HG03571 (cell line): ENCODE results near the gene CDH20.

Source experiments
- ATAC-seq: cut with Tn5 transposase; IDR thresholded peaks from one replicate; pipeline ENCODE4 v1.9.1; 2021; ENCODE audit not compliant: unreplicated experiment

CDH20 gene

DNA sequence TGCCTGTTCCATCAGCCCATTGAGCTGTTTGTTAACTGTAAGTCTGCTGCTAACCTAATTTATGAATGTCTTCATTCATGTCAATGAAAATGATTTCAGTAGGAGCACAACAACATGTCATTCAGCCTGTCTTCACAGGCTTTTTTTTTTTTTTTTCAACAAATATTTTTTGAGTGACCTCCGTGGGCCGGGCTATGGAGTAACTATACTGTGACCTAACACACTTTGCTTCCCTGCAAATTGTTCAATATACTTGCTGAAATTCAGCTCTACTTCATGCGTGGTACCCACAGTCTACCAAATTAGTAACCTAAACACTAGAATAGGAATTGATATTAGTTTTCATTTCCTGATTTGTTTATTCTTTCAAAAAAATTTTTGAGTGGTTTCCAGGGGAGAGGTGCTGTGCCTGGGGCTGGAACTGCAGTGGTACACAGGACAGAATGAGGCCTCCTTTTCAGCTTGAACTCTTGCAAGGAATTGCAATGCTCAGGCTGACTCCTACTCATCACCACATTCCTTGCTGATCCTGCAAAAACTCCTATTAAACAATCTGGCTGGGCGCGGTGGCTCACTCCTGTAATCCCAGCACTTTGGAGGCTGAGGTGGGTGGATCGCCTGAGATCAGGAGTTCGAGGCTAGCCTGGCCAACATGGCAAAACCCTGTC lies 87.1 kb downstream of the CDH20 start:
- ATAC-seq, result no peak

DNA sequence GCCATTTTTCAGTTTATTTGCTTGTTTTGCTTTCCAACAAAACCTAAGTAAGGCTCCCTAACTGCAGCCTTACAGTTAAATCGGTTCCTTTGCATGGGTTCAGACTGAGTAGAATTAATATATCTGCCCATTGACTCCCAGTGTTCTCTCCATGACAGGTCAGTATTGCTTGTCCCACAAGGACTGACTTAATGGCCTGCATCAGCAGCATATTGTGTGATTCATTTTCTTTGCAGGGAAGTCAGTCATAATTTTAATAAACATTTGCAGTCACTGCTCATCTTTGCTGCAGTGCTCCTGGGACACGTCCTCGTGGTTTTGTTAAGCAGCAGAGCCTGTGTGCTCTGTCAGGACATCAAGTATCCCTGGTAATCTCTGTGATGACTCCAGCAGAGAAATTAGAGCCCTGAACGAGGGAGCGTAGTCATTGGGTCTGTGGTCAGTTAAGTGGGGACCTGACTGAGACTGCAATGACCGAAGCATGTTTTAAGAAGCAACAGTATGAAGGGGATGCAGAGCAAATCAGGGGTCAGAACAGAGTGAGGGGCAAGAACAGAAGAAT lies 93.3 kb downstream of the CDH20 start:
- ATAC-seq, result no peak

DNA sequence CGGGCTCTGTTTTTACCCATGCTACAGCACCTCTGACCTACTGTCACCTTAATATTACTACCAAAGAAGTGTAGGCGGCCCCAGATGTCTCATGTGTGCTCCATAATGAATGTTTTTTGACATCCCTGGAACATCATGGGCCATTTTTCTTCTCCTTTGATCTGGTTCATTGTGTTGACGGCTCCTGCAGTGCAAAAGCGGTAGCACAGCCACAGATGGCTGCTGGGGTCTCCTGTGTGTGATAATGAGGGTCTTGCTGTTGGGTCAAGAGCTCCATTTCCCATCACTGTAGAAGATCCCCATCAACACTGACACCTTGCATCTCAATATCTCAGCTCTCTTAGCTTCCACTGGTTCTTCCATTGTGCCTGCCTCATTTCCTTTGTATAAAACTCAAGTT lies 95.0 kb downstream of the CDH20 start:
- no peak for ATAC-seq

DNA sequence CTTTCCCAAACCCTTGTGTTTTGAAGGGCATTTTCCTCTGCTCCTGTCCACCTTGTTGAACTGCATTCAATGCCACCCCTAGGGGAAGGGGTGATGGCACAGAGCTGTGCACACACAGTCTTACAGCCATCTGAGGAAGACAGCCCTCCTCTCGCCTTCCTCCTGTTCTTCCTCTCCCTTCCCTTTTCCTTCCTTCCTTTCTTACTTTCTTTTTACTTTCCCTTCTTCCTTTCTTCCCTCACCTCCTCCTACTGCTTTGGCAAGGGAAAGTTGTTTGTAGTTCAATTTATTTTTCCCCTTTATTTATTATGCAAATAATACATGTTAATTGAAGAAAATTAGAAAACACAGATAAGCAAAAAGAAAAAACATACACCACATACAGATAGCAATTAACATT lies 99.4 kb downstream of the CDH20 start:
- ATAC-seq, result no peak

DNA sequence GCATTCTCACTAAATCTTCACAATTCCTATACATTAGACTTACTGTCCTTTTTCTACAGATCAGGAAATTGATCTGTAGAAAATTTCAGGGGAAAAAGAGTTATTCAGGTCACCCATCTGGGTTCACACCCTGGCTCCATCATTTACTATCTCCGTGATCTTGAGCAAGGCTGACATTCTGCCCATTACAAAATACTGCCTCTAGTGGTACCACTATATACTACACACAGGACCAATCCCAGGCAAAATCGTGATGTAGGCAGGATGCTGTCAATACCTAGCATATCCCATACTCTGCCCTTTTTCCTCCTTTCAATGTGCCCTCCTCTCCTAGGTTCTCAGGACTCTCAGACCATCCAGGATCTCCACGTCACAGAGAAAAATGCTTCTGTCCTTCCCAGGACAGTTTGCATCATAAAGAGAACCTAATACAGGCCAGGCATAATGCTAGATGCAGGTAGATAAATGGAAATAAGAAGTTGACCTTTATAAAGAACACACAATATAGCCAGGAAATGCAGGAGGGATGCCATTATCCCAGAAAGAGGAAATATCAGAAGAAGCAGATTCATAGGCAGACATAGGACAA lies 101.9 kb downstream of the CDH20 start:
- ATAC-seq, result peak; percentile 78

GRCh38 chr18:61443081-61443725 lies 110.0 kb downstream of the CDH20 start:
- no peak for ATAC-seq

DNA sequence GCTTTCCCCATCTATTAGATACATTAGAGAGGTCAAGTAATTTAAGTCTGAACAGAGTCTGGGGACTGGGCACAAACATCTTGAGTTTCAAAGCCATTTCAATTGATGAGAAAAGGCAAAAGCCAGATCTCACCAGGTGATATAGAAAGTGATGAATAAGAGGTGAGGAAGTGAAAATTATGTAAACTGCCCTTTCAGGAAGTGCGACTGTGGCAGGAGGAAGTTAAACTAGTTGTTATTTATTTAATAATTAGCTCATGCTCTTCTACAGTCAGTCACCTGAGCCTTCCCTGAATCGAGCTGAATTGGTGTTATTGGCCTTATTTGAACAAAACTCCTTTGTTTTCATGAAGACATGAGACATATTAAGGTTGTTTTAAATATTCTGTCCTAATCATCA lies 115.1 kb downstream of the CDH20 start:
- peak; percentile 96 for ATAC-seq

DNA sequence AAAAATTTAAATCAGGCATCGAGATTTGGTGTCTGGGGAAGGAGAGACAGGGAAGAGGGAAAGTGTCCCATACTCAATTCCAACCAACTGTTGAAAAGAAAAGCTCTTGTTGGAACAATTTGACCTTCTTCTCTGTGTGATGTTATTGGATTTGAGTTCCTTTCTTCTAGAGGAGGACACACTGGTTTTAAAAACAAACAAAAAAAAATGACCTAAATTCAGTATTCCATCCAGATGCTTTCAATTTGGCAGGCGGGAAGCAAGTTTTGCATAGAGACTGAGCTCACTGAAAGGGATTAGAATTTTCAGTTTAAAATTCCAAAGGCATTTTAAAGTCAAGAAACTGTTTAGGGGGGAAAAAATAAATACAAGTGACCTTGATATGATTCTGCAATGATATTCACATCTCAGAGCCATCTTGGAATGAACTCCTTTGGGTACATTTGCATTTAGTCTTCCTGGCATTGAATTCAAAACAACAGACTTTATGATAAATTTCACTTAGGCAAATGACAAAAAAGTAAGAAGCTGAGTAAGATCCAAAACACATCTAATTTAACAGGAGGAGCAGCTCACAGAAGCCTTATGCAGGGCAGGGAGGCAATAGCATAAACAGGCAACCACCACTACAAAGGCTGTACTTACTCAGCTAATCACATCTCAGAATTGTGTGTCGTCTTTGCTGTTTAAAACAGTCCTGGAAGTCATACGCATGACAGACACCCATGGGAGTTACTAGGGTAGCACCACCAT lies 126.8 kb downstream of the CDH20 start:
- no peak for ATAC-seq

DNA sequence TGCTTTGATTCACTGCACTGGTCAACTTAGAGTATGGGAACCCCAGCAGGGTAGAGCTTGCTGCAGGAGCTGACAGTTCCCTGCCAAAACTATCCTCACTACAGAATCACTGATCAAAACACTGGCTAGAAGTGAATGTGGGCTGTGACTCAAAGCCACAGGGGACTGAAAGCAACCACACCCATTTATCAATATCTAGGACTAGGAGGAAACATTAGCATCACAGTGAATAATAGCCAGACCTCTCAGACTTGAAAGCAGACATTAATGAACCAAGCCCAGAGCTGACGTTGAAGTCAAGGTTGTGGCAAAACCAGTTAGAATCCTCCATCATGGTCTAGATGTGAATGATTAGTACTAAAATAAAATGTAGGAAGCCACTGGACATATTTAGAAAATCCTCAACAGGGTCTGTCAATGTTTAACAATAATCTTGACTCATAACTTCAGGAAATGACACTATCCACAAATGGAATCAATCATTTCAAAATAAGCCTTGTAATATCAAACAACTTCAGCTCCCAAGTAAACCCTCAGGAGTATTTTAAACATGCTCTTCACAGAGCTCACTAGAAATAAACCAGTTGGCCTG lies 131.4 kb downstream of the CDH20 start:
- no peak for ATAC-seq

- no peak for ATAC-seq
These were observed 133.5 kb downstream of the CDH20 start for GRCh38 chr18:61466736-61467135.

DNA sequence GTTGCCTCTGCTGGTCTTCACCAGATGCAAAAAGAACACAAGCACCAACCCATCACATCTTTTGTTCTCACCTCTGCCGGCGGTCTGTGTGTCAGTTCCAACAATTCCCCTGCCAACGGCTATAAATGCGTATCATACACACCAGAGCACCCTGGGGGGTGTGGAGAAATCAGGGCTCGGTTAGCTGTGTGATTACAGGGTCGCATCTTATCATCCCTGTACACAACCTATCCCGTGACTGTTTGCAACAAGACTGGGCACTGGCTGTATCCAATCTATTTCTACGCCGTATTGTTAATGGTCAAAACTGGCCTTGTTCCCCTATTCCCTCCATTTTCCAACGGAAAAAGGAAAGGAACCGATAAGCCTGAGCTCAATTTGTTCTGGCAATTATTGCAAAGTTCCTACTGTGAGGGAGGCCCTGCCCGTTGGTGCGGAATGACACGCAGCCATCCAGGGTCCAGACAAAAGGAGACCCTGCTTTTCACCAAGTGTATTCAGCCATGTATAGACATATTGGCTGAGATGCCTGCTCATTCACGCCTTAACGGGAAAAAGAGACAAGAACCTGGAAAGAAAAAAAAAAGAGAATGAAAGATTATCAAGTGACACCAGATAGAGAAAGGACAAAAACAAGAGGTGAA lies 136.9 kb downstream of the CDH20 start:
- ATAC-seq, result no peak

DNA sequence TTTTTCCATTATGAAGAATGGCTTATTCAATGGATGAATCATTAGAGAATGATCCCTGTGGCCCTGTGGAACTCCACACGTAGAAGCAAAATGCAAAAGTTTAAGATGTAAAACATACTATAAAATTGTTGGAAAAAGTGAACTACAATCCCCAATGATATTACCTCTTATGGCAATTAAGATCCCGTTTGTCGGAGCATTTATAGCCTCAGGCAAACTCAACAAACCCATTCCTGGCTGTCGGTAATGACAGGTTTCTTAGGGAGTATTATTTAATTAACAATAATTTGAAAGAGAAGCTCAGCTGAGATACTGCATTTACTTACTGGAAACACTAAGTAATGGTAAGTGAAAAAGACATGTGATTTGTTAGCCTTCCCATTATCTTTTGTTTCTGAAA lies 138.3 kb downstream of the CDH20 start:
- ATAC-seq, result no peak

- no peak for ATAC-seq
These were observed 138.7 kb downstream of the CDH20 start for GRCh38 chr18:61471942-61472341.

GRCh38 chr18:61474341-61474740 lies 141.1 kb downstream of the CDH20 start:
- no peak for ATAC-seq

GRCh38 chr18:61474918-61475317 lies 141.7 kb downstream of the CDH20 start:
- no peak for ATAC-seq

DNA sequence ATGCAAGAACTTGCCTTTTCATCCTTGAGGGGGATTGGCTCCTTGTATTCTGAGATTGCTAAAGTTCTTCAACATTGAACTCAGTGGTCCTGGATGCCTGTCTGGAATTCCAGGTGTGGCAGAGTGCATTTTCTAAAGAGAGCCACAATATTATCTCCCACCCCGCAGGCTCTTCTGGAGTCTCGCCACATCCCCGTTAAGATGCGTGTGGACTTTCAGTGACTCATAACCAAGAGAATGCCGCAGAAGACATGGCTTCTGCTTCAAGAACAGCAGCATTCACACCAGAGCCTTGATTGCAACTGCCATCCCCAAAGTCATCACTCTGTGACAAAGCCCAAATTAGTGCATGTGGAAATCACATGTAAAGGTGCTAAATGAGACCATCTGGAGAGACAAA lies 142.7 kb downstream of the CDH20 start:
- no peak for ATAC-seq

- ATAC-seq, result no peak
These were observed 156.1 kb downstream of the CDH20 start for GRCh38 chr18:61489334-61489733.

DNA sequence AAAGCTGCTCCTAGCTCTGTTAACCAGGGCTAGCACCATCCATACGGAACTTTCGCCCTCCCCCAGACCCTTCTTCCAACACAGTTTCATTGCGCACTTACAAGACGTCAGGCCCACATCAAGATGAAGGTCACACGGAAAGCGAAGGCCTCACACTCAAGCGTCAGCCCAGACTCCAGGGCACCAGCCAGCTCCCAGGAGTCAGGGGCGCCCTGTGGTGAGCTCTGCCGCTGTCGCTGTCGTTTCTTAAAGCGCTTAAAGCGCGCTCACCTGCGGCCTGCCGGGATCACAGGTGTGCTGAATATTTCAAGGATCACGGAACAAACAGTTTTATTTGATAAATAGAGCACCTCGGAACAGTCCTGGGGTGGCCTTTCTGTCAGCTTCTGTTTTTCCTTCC lies 163.1 kb downstream of the CDH20 start:
- ATAC-seq, result no peak

DNA sequence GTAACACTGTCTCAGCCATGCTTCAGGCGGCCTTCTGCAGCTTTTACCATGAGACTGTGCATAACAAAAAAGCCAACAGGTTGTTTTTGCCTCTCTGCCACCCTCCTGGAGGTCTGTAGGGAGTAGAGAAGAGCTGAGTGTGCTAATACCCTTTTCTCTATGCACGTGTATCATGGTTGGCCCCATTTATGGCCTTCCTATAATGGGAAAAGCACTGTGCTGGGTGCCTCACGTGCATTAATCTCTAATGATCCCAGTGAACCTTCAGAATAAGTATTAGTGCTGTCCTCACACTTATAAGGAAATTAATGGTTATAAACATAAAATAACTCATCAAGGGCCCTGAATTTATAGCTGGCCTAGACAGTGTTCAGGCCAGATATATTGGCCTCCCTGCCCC lies 164.2 kb downstream of the CDH20 start:
- ATAC-seq, result no peak

- peak; percentile 75 for ATAC-seq
These were observed 169.2 kb downstream of the CDH20 start for GRCh38 chr18:61502472-61502871.

- ATAC-seq, result no peak
These were observed 170.5 kb downstream of the CDH20 start for GRCh38 chr18:61503688-61504087.
